Measurements from ENCODE around the gene EDNRA. TPM values are rescaled to one million over a fixed set of nuclear protein-coding genes. Genes with fewer than 3 reads are reported as not detected.

EDNRA gene
- total RNA-seq, 1 donor from 2014 or later, result 135 TPM

- no peaks in the 10 kb centered on the region for H3K27me3 Mint-ChIP-seq (ENCODE audit: low read depth)
- H3K4me3 Mint-ChIP-seq (ENCODE audit: unreplicated experiment), result no peak overlapping the region
- H3K9me3 Mint-ChIP-seq (ENCODE audit: low read depth), result peaks cover 3% of the 10 kb centered on the region
- TF ChIP-seq CTCF (IDR thresholded peaks at IDR 0.05), result no peak
- peaks cover 1% of the 10 kb centered on the region for H3K36me3 Mint-ChIP-seq (ENCODE audit: low read depth)
- H3K4me1 Mint-ChIP-seq (ENCODE audit: low read depth), result peaks cover 3% of the 10 kb centered on the region
- DNase-seq (ENCODE audit: low spot score), result no peak
- H3K27ac Mint-ChIP-seq (ENCODE audit: unreplicated experiment), result no peak overlapping the region
Observed at GRCh38 chr4:147571036-147571770, 90.3 kb downstream of the EDNRA start.

GRCh38 chr4:147576084-147576483 lies 95.2 kb downstream of the EDNRA start:
- peak overlapping the region; percentile 15 for H3K27ac Mint-ChIP-seq (ENCODE audit: unreplicated experiment)
- DNase-seq (ENCODE audit: low spot score), result no peak
- H3K4me1 Mint-ChIP-seq (ENCODE audit: low read depth), result peaks cover 27% of the 10 kb centered on the region
- no peak overlapping the region for H3K4me3 Mint-ChIP-seq (ENCODE audit: unreplicated experiment)
- peaks cover 1% of the 10 kb centered on the region for H3K36me3 Mint-ChIP-seq (ENCODE audit: low read depth)
- H3K27me3 Mint-ChIP-seq (ENCODE audit: low read depth), result no peaks in the 10 kb centered on the region
- H3K9me3 Mint-ChIP-seq (ENCODE audit: low read depth), result no peaks in the 10 kb centered on the region
- TF ChIP-seq CTCF (IDR thresholded peaks at IDR 0.05), result no peak

DNA sequence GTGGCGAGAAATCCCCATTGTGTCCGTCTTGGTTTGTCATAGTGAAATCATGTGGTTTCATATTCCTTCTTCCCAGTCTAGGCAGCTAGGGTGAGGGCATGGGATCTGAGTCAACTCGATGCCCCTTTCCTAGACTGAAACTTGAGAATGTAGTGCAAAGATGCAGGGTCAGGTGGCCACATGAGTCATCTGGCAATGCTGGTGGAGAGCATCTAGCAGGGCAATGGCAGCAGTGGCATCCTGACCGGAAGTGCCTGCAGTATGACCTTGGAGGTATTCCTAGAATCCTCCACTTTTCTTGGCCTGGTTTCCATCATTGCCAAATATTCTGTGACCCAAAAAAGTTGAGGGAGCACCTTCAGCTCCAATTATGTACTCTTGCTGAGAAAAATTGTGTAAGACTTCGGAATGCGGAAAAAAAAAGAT lies 97.2 kb downstream of the EDNRA start:
- no peak for DNase-seq (ENCODE audit: low spot score)
- Mint-ChIP-seq H3K9me3 (ENCODE audit: low read depth) (no peaks in the 10 kb centered on the region), H3K4me1 (ENCODE audit: low read depth) (peaks cover 42% of the 10 kb centered on the region), H3K36me3 (ENCODE audit: low read depth) (peaks cover 1% of the 10 kb centered on the region), H3K27ac (ENCODE audit: unreplicated experiment) (peak overlapping the region; percentile 82), H3K27me3 (ENCODE audit: low read depth) (no peaks in the 10 kb centered on the region), H3K4me3 (ENCODE audit: unreplicated experiment) (no peak overlapping the region)
- no peak for TF ChIP-seq CTCF (IDR thresholded peaks at IDR 0.05)

DNA sequence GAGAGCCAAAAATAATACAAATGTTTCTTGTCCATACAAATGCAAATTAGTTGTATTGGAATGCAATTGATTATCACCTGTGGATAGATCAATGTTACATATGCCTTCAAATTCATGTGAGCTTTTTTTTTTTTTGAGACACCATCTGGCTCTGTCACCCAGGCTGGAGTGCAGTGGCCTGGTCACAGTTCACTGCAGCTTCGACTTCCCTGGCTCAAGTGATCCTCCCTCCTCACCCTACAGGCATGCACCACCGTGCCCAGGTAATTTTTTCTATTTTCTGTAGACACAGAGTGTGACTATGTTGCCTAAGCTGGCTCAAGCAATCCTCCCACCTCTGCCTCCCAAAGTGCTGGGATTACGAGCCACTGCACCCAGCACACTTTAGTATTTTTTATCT lies 97.7 kb downstream of the EDNRA start:
- peak overlapping the region; percentile 15 for H3K4me3 Mint-ChIP-seq (ENCODE audit: unreplicated experiment)
- H3K36me3 Mint-ChIP-seq (ENCODE audit: low read depth), result peaks cover 1% of the 10 kb centered on the region
- no peaks in the 10 kb centered on the region for H3K9me3 Mint-ChIP-seq (ENCODE audit: low read depth)
- no peak for TF ChIP-seq CTCF (IDR thresholded peaks at IDR 0.05)
- DNase-seq (ENCODE audit: low spot score), result no peak
- H3K27ac Mint-ChIP-seq (ENCODE audit: unreplicated experiment), result peak overlapping the region; percentile 9
- peaks cover 42% of the 10 kb centered on the region for H3K4me1 Mint-ChIP-seq (ENCODE audit: low read depth)
- no peaks in the 10 kb centered on the region for H3K27me3 Mint-ChIP-seq (ENCODE audit: low read depth)

- Mint-ChIP-seq H3K9me3 (ENCODE audit: low read depth) (peaks cover 4% of the 10 kb centered on the region), H3K36me3 (ENCODE audit: low read depth) (peaks cover 1% of the 10 kb centered on the region), H3K27me3 (ENCODE audit: low read depth) (no peaks in the 10 kb centered on the region), H3K4me1 (ENCODE audit: low read depth) (peaks cover 48% of the 10 kb centered on the region), H3K4me3 (ENCODE audit: unreplicated experiment) (no peak overlapping the region), H3K27ac (ENCODE audit: unreplicated experiment) (no peak overlapping the region)
- no peak for TF ChIP-seq CTCF (IDR thresholded peaks at IDR 0.05)
- DNase-seq (ENCODE audit: low spot score), result no peak
Observed at GRCh38 chr4:147580396-147580795, 99.5 kb downstream of the EDNRA start.

All from chondrocyte (in vitro differentiated cells).